Measurements from ENCODE around the gene MYL12A. TPM values are rescaled to one million over a fixed set of nuclear protein-coding genes. Genes with fewer than 3 reads are reported as not detected.

MYL12A gene
- total RNA-seq, 1 experiment from 2014 or later: 329 TPM

DNA sequence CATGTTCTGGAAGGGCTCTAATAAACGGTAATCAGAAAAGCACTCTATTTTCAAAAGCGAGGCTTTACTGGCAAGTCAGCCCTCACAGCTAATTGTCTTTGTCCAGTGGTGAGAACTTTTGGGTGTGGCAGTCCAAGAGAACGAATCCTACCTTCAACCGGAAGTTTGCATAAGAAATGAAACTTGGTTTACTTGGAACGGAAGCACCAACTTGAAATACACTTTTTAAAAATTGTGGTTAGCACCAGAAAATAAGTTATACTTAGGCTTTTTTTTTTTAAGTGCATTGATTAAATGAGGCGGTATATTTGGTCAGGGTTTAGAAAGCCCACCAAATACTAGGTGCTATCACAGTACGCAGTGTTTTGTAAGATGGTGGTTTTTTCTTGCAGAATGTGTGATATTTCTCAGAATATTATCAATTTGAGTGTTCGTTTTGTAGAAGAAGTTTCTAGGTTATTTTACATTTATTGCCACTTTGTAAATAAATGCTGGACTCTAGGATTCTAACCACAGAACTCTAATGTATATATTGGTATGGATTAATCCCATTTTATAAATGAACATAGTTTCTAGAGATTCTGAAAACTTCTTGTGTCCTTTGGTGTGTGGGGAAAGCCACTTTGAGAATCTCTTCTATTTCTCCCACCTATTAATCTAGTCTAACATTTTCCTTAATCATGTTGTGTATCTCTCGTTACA is 1.2 kb downstream of the MYL12A start:
- Histone ChIP-seq H3K4me3 (ENCODE audit: low read length) (peak overlapping the region; percentile 92), H3K4me2 (ENCODE audit: low read length) (peak overlapping the region; percentile 95), H3K36me3 (ENCODE audit: low read depth, low read length) (peaks cover 13% of the 10 kb centered on the region), H3K9ac (ENCODE audit: low read length) (peak overlapping the region; percentile 92), H3K9me3 (ENCODE audit: low read length) (no peaks in the 10 kb centered on the region), H3F3A (ENCODE audit: low read length, unreplicated experiment) (no peaks in the 10 kb centered on the region), H3K27me3 (ENCODE audit: low read length) (no peaks in the 10 kb centered on the region), H3K9me2 (replicated peaks; ENCODE audit: low read length) (no peaks in the 10 kb centered on the region), H3K27ac (ENCODE audit: low read length) (peak overlapping the region; percentile 79), H2AFZ (ENCODE audit: low read length) (no peak overlapping the region), H3K4me1 (ENCODE audit: insufficient read depth, low read length) (peaks cover 36% of the 10 kb centered on the region), H3K79me2 (ENCODE audit: low read length) (peaks cover 73% of the 10 kb centered on the region), H4K20me1 (ENCODE audit: low read length) (peaks cover 13% of the 10 kb centered on the region)
- intact Hi-C loops (cut with micrococcal nuclease): no loop called here
- ChIA-PET CTCF (interaction anchor here (0.7 kb wide), 1 partner anchor 15 kb away, joined by 5 read pairs; no protein-coding TSS in a partner anchor), POLR2A (ENCODE audit: unreplicated experiment) (interaction anchor here (0.7 to 2.4 kb wide), 4 partner anchors 12 to 354 kb away, joined by 6 to 10 read pairs (median 6); no protein-coding TSS in a partner anchor)
- TF ChIP-seq, protein P1, sequence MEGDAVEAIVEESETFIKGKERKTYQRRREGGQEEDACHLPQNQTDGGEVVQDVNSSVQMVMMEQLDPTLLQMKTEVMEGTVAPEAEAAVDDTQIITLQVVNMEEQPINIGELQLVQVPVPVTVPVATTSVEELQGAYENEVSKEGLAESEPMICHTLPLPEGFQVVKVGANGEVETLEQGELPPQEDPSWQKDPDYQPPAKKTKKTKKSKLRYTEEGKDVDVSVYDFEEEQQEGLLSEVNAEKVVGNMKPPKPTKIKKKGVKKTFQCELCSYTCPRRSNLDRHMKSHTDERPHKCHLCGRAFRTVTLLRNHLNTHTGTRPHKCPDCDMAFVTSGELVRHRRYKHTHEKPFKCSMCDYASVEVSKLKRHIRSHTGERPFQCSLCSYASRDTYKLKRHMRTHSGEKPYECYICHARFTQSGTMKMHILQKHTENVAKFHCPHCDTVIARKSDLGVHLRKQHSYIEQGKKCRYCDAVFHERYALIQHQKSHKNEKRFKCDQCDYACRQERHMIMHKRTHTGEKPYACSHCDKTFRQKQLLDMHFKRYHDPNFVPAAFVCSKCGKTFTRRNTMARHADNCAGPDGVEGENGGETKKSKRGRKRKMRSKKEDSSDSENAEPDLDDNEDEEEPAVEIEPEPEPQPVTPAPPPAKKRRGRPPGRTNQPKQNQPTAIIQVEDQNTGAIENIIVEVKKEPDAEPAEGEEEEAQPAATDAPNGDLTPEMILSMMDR (conservative IDR thresholded peaks at IDR 0.05; ENCODE audit: low read depth, low read length): no peak
- no peak for TF ChIP-seq EZH2 (IDR thresholded peaks at IDR 0.05; ENCODE audit: low read length, unreplicated experiment)
- TF ChIP-seq EZH2phosphoT487 (IDR thresholded peaks at IDR 0.05; ENCODE audit: borderline replicate concordance, low read length): no peak
- ATAC-seq: no peak
- peak; percentile 65 for DNase-seq
- TSS peak; percentile 52 for BruUV-seq (replicated peaks)

DNA sequence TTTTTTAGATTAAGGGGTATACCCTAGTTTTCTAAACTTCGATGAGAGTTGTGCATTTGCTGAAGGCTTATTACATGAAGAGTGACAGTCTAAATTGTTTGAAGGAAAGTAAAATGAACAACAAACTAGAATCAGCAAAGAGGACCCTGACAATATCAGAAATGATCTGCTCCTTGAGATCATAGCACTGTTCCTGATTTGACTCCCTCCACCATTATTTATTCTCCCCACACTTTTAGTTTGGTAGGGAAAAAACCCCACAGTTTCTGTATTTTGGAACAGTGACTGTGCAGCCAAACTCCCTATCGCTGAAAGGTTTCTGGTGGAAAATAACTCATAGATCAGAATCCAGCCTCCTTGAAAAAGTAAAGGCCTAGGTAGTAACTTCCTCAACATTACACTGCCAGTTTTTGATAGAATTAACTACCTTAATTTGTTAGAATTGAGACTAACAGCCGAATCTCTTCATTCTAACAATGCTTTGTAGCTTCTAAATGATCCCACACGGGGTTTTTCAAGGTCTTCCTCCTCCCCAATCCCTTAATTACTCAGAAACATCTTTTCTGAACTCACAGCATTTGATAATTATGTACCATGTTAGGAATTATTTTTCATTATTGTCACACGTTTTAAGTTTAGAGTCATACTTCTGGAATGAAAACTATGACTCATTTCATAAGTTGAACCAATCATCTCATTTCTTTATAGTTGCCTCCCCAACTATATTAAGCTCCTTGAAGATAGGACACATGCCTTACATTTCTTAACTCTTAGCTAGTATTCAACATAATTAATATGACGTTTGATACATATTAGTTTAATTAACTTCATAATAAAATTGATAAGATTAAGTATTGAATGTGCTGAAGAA is 2.9 kb downstream of the MYL12A start:
- Histone ChIP-seq H2AFZ (ENCODE audit: low read length) (no peak overlapping the region), H3K9ac (ENCODE audit: low read length) (no peak overlapping the region), H3F3A (ENCODE audit: low read length, unreplicated experiment) (no peaks in the 10 kb centered on the region), H3K36me3 (ENCODE audit: low read depth, low read length) (peaks cover 30% of the 10 kb centered on the region), H3K9me2 (replicated peaks; ENCODE audit: low read length) (no peaks in the 10 kb centered on the region), H3K4me2 (ENCODE audit: low read length) (peak overlapping the region; percentile 72), H3K27ac (ENCODE audit: low read length) (peak overlapping the region; percentile 10; the same call in 1 of the 2 replicates), H4K20me1 (ENCODE audit: low read length) (peaks cover 13% of the 10 kb centered on the region), H3K4me1 (ENCODE audit: insufficient read depth, low read length) (peaks cover 44% of the 10 kb centered on the region), H3K79me2 (ENCODE audit: low read length) (peaks cover 82% of the 10 kb centered on the region), H3K9me3 (ENCODE audit: low read length) (no peaks in the 10 kb centered on the region), H3K27me3 (ENCODE audit: low read length) (no peaks in the 10 kb centered on the region), H3K4me3 (ENCODE audit: low read length) (peak overlapping the region; percentile 33)
- ChIA-PET CTCF (no interaction called here), POLR2A (ENCODE audit: unreplicated experiment) (interaction anchor here (0.6 to 1.0 kb wide), 6 partner anchors 10 to 593 kb away, joined by 3 to 6 read pairs (median 4); no protein-coding TSS in a partner anchor)
- ATAC-seq: no peak
- no TSS peak for BruUV-seq (replicated peaks)
- TF ChIP-seq EZH2 (IDR thresholded peaks at IDR 0.05; ENCODE audit: low read length, unreplicated experiment) (no peak), EZH2phosphoT487 (IDR thresholded peaks at IDR 0.05; ENCODE audit: borderline replicate concordance, low read length) (no peak)
- TF ChIP-seq, protein P1 (conservative IDR thresholded peaks at IDR 0.05; ENCODE audit: low read depth, low read length): no peak
- intact Hi-C loops (cut with micrococcal nuclease): no loop called here
- peak; percentile 75 for DNase-seq
